ENCODE results near the gene GPR26.

Gene GPR26

DNA sequence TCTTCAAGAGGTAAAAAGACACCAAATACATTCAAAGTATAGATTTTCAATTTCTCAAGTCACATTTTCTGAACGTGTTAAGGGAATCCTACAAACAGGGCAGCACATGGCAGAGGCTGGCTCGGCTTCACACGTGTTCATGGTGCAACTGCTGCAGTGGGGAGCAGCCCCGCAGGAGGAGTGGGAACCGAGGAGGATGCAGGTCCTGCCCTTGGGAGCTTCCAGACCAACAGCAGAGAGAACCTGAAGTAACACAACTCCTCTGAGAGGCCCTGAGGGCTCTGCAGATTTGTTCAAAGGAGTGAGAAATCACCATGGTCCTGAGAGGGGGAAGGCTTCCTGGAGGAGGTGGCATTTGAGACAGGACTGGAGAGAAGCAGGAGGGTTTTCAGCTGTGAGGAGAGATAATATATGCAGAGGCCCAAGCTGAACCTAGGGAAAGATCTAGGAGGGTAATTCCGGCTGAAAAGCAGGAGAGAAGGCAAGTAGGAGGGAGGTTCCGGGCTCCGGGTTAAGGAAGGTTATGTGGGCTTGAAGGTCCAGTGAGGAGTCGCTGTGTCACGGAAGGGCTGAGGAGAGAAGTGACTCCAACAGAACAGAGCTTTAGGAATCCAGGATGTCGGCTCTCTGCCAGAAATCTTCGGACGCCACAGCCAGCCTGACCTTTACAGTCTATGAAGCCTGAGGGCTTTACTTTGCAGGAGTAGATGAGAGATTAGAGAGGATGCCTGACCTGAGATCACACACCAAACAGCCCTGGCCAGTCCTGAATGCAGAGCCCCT is 77.5 kb downstream of the GPR26 start:
- DNase-seq (ENCODE audit: insufficient read length) = no peak
- TF ChIP-seq TAF1 (IDR thresholded peaks at IDR 0.05; ENCODE audit: borderline replicate concordance, low read depth, low read length) = no peak
- no peak for FAIRE-seq

DNA sequence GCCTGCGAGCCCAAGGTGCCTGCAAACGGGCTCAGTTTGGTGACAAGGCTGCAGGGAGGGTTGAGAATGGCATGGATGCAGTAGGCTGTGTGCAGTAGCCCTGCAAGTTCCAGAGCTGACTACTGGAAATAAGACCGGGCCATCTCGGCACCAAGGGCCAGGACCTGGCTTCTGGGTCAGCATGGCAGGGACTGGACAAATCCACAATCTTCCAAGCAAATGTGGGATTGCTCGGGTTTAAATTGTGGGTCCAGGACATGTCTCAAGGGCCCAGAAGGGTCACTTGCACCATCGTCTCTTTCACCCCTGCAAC is 78.0 kb downstream of the GPR26 start:
- DNase-seq (ENCODE audit: insufficient read length) = no peak
- TF ChIP-seq POLR2AphosphoS5 (IDR thresholded peaks at IDR 0.05; ENCODE audit: low read depth, low read length) (no peak), TAF1 (IDR thresholded peaks at IDR 0.05; ENCODE audit: borderline replicate concordance, low read depth, low read length) (no peak), POLR2A (IDR thresholded peaks at IDR 0.05; ENCODE audit: low read depth, low read length) (no peak)
- FAIRE-seq = no peak
